RKO (cell line): ENCODE data around the gene PPP2R3B.
"Not testable (repeated sequence)": the region's sequence is repeated elsewhere in the genome, so short reads cannot be mapped to it uniquely, and the experiment has no call there.

Experiments used
- DNase-seq: peaks from one replicate; pipeline ENCODE4 v3.0.0-alpha.2; 2016; ENCODE audit warnings: low spot score

PPP2R3B gene

DNA sequence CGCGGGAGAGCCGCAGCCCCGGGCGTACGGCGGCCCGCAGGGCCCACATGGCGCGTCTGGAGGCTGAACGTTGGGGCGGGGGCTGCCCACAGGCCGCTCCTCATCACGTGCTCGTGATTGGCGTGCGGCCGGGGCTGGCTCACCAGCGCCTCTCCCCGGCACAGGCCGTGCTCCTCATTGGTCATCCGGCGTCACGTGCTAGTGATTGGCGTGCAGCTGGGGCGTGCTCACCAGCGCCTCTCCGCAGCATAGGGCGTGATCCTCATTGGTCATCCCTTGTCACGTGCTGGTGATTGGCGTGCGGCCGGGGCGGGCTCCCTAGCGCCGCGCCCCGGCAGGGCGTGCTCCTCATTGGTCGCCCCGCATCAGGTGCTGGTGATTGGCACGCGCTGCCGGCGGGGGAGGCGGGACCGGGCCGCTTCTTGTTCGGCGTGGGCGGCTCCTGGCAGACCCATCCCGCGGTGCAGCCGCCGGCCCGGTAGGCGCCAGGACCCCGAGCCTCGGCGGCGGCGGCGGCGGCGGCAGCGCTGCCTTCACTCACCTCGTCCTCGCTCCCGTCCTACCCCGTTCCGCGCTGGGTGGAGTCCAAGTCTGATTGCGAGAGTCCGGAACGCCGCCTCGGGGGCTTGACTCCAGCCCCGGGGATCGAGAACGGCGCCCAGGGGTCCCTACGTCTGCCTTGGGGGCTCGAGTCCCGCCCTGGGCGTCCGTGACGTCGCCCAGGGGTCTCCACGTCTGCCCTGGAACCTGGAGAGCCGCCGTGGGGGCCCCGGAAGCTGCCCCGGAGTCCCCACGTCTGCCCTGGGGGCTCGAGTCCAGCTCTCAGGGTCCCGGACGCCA, 67.7 kb downstream of the PPP2R3B start, which contains the start of gene GTPBP6:
Gene GTPBP6, minus strand, starts transcription at position 58 of the 840 bp plus-strand sequence. Its CDS starts 9 bp downstream, at position 49.
- peak; percentile 99 for DNase-seq

DNA sequence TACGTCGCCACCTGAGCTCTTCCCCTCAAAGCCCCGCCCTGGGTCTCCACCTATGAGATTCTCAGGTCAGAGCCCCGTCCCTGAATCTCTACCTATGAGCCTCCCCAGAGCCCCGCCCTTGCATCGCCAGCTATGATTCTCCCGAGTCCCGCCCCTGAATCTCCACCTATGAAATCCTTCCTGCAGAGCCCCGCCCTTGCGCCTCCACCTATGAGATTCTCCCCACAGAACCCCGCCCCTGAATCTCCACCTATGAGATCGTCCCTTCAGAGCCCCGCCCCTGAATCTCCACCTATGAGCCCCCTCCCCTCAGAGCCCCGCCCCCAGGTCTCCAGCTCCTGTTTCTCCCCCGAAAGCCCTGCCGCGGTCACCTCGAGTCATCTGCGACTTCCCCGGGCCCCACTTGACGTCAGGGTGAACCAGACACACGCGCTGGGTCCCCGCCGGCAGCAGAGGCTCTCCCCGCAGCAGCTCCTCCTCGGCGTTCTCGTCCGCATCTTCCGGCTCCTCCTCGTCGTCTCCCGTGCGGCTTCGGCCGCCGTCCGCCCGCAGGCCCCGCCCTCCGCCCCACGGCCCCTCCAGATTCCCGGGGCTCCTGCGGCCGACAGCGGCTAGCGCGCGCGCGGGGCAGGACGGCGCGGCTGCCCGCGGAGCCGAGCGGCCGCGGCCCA, 68.5 kb downstream of the PPP2R3B start:
- peak; percentile 98 for DNase-seq

DNA sequence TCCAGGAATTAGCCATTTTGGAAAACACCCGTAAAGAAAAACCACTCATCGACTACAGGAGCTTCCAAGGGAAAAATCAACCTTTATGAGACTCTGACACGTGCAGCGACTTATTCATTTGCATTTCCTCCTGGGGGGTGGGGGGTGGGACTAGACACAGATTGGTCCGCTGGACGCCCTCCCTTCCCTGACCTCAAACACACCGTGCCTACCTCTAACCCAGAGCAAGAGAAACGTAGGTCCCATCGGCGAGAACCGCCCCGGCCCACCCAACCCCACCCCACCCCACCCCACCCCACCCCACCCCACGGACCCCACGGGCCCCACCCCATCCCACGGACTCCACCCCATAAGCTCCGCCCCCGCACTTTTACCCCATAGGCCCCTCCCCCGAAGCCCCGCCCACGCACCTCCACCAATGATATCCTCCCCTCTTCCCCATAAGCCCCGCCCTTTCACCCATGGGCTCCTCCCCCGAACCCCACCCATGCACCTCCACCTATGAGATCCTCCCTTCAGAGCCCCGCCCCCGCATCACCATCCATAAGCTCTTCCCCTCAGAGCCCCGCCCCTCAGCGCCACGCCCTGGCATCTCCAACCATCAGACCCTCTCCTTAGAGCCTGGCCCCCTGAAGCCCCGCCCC, 69.2 kb downstream of the PPP2R3B start:
- DNase-seq = peak; percentile 52

DNA sequence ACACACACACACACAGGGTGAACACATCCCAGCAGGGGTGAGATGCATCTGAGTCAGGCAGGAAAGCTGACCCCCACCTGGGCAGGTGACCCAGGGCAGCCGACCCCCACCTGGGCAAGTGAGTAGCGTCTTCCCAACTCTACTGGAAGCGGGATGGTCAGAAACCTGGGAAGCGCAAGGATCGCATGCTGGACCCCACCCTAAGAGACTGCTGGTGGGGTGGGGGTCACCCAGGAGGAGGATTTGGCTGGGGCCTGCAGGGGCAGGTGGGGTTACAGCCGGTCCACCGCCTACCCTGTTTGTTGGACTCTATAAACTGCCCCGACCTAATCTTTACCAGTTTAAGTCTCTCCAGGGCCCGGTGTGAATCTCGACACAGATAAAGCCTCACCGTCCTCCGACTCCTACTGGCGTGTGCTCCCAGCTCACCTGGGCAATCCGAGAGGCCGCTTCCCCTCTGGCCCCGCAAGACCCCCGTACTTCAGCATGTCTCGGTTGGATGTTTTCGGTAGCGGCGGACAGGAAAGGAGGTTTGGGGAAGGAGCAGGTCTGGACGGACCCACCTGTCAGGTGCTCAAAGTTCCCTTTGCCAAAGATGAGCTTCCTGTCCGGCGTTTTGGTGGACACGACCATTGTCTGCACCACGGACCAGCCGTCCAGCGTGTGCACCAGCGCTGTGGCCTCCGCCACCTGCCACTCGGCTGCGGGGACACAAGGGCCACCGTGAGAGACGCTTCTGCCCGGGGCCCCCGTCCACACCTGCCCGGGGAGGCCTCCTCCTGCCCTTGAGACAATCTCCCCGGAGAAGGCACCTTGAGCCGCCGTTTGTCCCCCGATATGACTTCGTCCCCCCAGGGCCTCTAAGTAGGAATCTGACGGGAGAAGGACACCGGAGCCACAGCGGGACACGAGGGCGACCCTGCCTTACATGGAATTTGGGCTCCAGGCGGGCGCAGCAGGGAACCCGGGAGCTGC, 70.1 kb downstream of the PPP2R3B start:
- no peak for DNase-seq

DNA sequence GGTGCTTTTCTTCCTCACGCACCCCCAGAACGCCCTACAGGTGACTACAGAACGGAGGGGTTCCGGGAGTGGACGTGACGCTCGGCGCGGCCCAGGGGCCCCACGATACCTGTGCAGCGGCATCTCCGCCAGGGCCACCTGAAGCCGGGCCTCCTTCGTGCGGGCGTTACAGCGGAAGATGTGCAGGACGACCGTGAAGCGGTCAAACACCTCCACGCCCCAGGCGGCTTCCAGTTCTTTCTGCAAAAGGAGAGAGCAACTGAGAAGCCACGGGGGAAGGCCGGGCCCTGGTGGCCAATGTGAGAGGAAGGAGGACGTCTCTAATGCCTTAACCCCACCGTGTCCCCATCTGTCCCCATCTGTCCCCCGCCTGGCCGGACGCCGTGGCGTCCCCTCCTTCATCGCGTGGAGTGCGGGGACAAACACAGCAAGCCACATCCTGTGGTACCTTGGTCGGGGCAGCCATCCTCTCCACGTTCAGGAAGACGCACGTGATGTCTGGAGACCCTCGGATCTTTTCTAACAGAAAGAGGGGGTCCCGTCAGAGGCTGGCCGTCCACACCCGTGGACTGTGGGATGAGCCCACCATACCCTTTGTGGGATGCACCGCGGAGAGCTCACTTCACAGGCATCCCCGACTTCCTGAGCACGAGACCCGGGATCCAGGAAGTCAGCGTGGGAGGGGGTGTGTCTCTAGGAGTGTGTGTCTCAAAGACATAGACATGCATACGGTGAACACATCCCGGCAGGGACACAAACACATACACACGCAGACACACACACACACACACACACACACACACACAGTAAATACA, 71.7 kb downstream of the PPP2R3B start:
- no peak for DNase-seq

DNA sequence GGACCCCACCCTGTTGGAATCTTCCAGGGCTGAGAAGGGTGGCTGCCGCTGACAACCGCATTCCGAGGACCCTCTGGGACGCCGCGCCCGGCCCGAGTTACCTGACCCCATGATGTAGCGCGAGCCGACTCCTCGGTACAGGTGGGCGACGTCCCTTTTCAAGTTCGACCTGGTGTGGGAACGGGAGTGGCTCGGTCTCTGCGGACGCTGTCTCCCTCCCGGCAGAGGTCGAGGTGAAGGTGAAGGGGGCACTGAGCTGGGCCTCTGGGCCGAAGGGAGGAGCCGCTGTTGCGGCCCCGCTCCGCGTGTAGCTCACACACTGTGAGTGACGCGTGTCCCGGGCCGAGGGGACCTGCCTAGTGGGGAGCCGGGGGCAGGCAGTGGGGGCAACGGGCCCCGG, 72.7 kb downstream of the PPP2R3B start:
- DNase-seq = no peak

DNA sequence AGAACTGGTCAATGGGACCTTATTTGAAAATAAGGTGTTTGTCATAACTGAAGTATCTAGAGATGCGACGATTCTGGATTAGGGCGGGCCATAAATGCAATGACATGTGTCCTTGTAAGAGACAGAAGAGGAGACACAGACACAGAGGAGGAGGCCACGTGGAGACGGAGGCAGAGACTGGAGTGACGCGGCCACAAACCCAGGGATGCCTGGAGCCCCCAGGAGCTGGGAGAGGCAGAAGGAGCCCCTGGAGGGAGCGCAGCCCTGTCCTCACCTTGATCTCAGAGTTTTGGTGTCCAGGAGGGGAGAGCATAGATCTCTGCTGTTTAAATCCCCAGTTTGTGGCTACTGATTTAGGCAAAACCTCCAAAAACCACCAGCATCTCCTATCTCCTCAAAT, 73.2 kb downstream of the PPP2R3B start:
- no peak for DNase-seq

DNA sequence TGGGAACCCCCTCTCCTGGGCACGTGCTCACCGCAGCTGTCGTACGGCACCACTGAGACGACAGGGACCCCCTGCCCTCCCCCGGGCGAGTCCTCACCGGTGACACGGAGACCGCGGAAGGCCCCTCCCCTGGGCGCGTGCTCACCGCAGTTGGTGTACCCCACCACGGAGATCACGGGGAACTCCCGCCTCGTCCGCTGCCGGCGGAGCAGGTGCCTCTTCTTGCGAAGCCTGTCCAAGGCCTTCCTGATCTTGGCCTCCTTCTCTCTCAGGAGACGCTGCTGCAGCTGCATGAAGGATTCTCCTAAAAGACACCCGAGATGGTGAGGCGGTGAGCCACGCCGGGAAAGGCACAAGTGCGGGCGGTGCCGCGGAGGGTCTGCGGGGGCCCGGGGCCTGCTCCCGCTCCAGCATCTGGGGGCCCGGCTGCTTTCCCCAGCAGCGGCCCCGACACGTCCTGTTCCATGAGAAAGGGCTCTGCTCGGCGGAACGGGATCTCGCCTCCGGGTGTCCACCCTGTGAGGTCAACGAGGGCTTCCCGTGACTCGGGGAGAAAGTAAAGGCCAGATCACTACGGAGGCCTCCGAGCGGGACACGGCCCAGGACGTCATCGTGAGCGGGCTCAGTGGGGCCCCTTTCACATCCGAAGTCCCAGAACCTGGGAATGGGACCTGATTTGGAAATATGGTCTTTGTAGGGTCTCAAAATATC, 73.9 kb downstream of the PPP2R3B start:
- no peak for DNase-seq

DNA sequence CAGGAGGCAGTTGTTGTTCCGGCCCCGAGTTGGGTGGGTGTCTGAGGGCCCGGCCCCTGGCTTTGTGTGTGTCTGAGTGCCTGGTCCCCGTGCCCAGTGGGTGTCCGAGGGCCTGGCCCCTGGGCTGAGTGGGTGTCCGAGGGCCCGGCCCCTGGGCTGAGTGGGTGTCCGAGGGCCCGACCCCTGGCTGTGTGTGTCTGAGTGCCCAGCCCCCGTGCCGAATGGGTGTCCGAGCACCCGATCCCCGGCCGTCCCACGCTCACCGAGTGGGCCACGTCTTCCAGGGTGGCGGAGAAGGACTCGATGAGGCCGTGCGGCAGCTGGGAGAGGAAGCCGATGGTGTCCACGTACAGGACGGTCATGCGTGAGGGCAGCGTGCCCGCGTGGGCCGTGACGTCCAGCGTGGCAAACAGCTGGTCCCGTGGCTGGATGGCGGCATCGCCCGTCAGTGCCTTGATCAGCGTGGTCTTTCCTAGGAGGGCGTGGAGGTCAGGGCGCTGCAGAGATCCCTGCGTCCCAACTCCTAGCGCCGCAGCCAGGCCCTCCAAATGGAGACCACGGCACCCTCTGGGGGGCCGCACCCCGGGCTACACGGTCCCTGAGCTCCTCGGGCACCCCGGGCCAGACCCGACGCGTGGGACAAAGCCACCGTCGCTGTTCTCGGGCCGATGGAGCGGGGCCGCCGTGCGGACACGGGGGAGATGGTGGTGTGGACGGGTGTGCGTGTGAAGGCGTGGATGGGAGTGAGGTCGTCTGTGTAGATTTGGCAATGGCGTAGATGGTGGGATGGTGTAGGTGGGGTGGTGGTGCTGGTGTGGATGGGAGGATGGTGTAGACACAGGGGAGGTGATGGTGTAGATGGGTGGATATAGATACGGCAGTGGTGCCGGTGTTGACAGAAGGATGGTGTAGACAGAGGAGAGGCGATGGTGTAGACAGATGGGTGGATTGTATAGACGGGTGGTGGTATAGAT, 75.3 kb downstream of the PPP2R3B start:
- no peak for DNase-seq

DNA sequence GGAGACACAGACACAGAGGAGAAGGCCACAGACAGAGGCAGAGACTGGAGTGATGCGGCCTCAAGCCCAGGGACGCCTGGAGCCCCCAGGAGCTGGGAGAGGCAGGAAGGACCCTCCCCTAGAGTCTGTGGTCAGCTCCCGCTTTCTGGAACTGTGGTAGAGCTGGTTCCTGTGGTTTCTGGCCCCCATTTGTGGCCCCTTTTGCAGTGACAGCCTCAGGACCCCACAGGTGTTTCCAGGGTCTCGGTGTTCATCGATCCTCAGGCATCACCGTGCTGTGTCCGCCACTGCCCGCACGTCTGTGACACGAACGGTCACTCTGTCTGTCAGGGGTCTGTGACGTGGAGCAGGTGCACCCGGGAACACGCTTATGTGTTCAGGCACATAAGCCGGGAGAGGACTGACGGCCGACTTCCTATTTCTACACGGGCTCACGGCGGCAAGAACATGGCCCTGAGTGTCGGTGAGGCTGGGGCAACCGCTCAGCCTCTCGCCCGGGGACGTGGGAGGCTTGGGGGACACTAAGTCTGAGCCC, 76.0 kb downstream of the PPP2R3B start:
- DNase-seq = no peak

DNA sequence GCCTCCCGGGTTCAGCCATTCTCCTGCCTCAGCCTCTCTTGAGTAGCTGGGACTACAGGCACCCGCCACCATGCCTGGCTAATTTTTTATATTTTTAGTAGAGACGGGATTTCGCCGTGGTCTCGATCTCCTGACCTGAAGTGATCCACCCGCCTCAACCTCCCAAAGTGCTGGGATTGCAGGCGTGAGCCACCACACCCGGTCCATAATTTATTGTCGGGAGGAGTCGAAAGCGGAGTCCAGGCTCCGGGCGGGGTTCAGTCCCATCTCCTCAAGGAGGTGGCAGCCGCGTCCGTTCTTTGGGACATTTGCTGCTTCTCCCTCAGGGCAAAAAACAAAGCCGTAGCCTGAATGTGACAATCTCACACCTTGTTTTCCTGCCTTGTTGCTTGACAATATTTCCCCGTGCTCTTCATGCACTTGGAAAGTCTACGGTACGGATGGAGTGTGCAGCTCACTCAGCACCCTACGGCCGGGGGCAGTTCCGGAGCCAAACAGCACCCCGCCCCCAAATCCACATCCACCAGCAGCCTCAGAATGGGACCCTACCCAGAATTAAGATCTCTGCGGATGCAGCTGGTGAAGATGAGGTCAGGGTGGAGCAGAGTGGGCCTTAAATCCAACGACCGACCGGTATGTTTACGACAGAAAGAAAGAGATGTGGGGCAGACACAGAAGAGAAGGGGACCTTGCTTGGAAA, 77.7 kb downstream of the PPP2R3B start:
- no peak for DNase-seq

DNA sequence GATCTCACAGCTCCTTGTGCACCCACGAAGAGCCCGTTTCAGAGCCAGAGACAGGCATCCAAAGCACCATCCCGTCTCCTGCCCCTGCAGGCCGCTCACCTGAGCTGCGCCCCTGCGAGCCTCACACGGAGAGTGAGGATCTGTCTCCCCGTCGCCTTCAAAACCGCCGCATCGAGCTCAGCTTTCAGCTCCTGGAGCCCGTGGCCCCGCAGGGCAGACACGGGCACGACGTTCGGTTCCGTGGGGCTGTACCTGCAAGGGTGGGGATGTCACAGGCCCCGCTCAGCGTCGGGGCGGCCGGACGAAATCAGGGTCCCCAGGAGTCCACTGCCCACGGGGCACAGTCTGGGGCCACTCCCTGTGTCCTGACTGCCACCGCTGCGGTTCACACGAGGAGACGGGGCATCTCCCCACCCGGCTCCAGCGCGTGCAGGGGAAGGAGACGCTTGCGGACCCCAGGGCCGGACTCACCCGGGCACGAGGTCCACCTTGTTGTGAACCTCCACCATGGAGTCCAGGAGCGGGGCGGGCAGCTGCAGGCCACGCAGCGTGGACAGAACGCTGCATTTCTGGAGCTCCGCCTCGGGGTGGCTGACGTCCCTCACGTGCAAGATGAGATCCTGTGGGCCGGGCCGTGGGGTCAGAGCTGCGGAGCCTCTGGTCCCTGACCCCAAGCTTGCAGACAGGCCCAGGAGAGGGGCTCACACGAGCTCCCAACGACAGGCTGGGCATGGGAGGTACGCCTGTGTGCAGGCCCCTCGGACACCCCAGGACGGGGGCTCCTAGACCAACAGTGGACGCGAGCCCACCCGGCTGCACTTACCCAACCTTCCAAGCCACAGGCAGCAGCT, 79.2 kb downstream of the PPP2R3B start:
- no peak for DNase-seq

DNA sequence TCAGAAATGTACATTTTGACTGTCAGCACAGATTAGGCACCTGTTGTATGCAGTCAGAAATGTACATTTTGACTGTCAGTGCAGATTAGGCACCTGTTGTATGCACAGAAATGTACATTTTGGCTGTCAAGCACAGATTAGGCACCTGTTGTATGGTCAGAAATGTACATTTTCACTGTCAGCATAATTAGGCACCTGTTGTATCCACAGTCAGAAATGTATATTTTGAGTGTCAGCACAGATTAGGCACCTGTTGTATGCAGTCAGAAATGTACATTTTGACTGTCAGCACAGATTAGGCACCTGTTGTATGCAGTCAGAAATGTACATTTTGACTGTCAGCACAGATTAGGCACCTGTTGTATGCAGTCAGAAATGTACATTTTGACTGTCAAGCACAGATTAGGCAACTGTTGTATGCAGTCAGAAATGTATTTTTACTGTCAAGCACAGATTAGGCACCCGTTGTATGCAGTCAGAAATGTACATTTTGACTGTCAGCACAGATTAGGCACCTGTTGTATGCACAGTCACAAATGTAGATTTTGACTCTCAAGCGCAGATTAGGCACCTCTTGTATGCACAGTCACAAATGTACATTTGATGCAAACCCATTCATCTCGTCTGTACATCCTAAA, 80.0 kb downstream of the PPP2R3B start:
- DNase-seq = not testable (repeated sequence)

DNA sequence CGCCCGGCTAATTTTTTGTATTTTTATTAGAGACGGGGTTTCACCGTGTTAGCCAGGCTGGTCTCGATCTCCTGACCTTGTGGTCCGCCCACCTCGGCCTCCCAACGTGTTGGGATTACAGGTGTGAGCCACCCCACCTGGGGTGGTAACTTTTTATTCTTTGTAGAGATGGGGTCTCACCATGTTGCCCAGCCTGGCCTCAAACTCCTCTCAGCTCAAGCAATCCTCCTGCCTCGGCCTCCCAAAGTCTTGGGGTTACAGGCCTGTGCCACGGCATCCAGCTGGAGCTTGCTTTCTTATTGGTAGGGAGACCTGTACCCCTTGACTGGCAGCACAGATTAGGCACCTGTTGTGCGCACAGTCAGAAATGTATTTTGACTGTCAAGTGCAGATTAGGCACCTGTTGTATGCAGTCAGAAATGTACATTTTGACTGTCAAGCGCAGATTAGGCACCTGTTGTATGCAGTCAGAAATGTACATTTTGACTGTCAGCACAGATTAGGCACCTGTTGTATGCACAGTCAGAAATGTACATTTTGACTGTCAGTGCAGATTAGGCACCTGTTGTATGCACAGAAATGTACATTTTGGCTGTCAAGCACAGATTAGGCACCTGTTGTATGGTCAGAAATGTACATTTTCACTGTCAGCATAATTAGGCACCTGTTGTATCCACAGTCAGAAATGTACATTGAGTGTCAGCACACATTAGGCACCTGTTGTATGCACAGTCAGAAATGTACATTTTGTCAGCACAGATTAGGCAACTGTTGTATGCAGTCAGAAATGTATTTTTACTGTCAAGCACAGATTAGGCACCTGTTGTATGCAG, 80.7 kb downstream of the PPP2R3B start:
- DNase-seq = not testable (repeated sequence)

DNA sequence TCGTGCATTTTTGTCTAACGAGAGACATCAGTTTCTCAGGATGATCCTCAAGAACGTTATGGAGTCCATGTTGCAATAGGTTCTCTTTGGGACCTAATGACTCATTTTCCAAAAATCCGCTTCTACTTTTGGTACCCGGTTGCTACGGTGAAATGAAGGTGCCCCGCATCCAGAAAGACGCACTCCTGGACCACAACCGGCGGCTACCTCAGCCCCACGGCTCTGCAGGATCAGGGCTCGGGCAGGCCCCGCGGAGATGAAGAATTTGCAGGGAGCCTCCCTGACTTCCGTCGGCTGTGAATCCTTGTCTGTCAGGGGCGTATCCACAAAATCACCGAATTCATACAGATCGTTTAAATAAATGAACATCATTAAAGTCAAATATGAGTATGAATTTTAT, 83.7 kb downstream of the PPP2R3B start:
- DNase-seq = no peak

DNA sequence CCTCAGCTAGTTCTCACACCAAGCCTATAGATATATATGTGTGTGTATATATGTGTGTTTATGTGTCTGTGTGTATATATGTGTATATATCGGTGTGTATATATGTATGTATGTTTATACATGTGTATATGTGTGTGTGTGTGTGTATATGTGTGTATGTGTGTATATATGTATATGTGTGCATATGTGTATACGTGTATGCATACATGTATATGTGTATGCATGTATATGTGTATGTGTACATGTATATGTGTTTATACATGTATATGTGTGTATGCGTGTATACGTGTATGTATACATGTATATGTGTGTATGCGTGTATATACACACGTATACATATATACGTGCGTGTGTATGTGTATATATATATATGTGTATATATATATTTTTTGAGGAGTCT, 86.4 kb downstream of the PPP2R3B start:
- no peak for DNase-seq
